ENCODE results near the gene TBX6. TPM values are rescaled to one million over a fixed set of nuclear protein-coding genes. Genes with fewer than 3 reads are reported as not detected.

Gene TBX6
- total RNA-seq, 1 experiment from 2014 or later = 0.49 TPM

DNA sequence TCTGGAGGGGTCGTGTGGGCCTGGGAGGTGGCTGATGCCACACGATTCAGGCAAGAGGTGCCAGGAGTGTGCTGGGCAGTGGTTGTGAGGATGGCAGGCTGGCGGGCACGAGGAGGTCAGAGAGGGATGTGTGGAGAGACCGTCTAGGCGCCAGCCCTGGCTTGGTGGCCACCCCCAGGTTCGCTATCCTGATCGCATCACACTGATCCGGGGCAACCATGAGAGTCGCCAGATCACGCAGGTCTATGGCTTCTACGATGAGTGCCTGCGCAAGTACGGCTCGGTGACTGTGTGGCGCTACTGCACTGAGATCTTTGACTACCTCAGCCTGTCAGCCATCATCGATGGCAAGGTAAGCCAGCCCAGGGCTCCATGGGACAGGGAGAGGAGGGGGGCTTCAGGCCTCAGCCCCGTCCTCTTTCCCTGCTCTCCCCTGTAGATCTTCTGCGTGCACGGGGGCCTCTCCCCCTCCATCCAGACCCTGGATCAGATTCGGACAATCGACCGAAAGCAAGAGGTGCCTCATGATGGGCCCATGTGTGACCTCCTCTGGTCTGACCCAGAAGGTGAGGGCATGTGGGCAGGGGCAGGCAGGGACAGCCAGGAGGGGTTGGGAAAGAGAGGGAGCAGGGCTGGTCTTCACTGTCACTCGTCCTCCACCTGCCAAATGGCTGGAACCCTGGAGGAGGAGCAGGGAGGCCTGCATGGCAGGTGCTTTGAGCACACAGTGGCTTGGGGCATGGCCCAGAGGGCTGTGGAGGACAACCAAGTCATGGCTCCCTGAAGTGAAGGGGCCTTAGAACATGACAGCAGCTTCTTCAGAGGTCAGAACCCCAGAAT is 8.3 kb downstream of the TBX6 start:
- no TSS peak for BruUV-seq (replicated peaks)
- TF ChIP-seq EZH2 (IDR thresholded peaks at IDR 0.05; ENCODE audit: borderline replicate concordance, low read depth, low read length, poor library complexity, severe bottlenecking) = no peak
- TF ChIP-seq, protein P1, sequence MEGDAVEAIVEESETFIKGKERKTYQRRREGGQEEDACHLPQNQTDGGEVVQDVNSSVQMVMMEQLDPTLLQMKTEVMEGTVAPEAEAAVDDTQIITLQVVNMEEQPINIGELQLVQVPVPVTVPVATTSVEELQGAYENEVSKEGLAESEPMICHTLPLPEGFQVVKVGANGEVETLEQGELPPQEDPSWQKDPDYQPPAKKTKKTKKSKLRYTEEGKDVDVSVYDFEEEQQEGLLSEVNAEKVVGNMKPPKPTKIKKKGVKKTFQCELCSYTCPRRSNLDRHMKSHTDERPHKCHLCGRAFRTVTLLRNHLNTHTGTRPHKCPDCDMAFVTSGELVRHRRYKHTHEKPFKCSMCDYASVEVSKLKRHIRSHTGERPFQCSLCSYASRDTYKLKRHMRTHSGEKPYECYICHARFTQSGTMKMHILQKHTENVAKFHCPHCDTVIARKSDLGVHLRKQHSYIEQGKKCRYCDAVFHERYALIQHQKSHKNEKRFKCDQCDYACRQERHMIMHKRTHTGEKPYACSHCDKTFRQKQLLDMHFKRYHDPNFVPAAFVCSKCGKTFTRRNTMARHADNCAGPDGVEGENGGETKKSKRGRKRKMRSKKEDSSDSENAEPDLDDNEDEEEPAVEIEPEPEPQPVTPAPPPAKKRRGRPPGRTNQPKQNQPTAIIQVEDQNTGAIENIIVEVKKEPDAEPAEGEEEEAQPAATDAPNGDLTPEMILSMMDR (conservative IDR thresholded peaks at IDR 0.05; ENCODE audit: low read depth, low read length) = no peak
- intact Hi-C loops (cut with micrococcal nuclease; ENCODE audit: unreplicated experiment) = no loop called here
- CTCF ChIA-PET = no interaction called here
- no peaks in the 10 kb centered on the region for H3K27me3 ChIP-seq (replicated peaks; ENCODE audit: insufficient read depth, low read depth, low read length, poor library complexity)
- peaks cover 58% of the 10 kb centered on the region for H3K36me3 ChIP-seq (ENCODE audit: insufficient read depth, low read length, poor library complexity, severe bottlenecking)
- no peak overlapping the region for H3K4me3 ChIP-seq (ENCODE audit: low read depth, low read length, poor library complexity, severe bottlenecking)
- no peak for DNase-seq (ENCODE audit: low spot score)
- H3K4me1 ChIP-seq (ENCODE audit: insufficient read depth, low read length, poor library complexity, severe bottlenecking) = no peaks in the 10 kb centered on the region
- H3K27ac ChIP-seq (ENCODE audit: low read depth, low read length, poor library complexity, severe bottlenecking) = no peak overlapping the region
- POLR2A ChIA-PET (ENCODE audit: low non-redundant PET) = no interaction called here
- H3K9me3 ChIP-seq (ENCODE audit: low read depth, low read length, poor library complexity, severe bottlenecking) = no peaks in the 10 kb centered on the region

DNA sequence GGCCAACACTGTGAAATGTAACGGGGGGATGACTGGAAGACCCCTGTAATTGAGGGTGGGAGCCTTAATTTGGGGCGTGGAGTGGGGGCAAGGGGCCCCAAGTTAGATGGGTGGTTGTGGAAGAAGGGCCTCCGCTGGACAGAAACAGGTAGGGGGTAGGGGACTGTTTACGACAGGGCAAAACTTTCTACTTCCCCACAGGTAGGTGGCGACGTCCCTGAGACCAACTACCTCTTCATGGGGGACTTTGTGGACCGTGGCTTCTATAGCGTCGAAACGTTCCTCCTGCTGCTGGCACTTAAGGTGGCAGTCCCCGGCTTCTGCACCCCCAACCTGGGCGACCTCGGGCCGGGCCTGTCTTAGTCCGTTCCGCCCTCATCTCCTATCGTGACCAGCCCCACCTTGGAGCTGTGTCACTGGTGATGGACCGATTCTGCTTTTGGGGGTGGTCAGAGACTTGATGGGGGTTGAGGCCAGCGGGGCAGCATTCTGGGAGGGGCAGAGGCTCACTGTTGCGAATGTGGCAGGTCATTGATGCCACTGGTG is 9.1 kb downstream of the TBX6 start:
- Histone ChIP-seq H3K27me3 (replicated peaks; ENCODE audit: insufficient read depth, low read depth, low read length, poor library complexity) (no peaks in the 10 kb centered on the region), H3K4me3 (ENCODE audit: low read depth, low read length, poor library complexity, severe bottlenecking) (no peak overlapping the region), H3K27ac (ENCODE audit: low read depth, low read length, poor library complexity, severe bottlenecking) (no peak overlapping the region), H3K36me3 (ENCODE audit: insufficient read depth, low read length, poor library complexity, severe bottlenecking) (peaks cover 65% of the 10 kb centered on the region), H3K9me3 (ENCODE audit: low read depth, low read length, poor library complexity, severe bottlenecking) (no peaks in the 10 kb centered on the region), H3K4me1 (ENCODE audit: insufficient read depth, low read length, poor library complexity, severe bottlenecking) (peaks cover under 1% of the 10 kb centered on the region)
- CTCF ChIA-PET = interaction anchor here (0.6 kb wide), 1 partner anchor 371 kb away, joined by 3 read pairs; no protein-coding TSS in a partner anchor
- BruUV-seq (replicated peaks) = no TSS peak
- intact Hi-C loops (cut with micrococcal nuclease; ENCODE audit: unreplicated experiment) = no loop called here
- TF ChIP-seq EZH2 (IDR thresholded peaks at IDR 0.05; ENCODE audit: borderline replicate concordance, low read depth, low read length, poor library complexity, severe bottlenecking) = no peak
- TF ChIP-seq, protein P1 (conservative IDR thresholded peaks at IDR 0.05; ENCODE audit: low read depth, low read length) = 0 out of 2 replicates have a peak, but pooled peaks have one; percentile 24
- POLR2A ChIA-PET (ENCODE audit: low non-redundant PET) = no interaction called here
- DNase-seq (ENCODE audit: low spot score) = no peak

GRCh38 chr16:30079480-30079879 is 12.2 kb downstream of the TBX6 start:
- ChIA-PET POLR2A (ENCODE audit: low non-redundant PET) (no interaction called here), CTCF (no interaction called here)
- Histone ChIP-seq H3K27ac (ENCODE audit: low read depth, low read length, poor library complexity, severe bottlenecking) (no peak overlapping the region), H3K36me3 (ENCODE audit: insufficient read depth, low read length, poor library complexity, severe bottlenecking) (peaks cover 59% of the 10 kb centered on the region), H3K4me1 (ENCODE audit: insufficient read depth, low read length, poor library complexity, severe bottlenecking) (peaks cover 13% of the 10 kb centered on the region), H3K27me3 (replicated peaks; ENCODE audit: insufficient read depth, low read depth, low read length, poor library complexity) (no peaks in the 10 kb centered on the region), H3K4me3 (ENCODE audit: low read depth, low read length, poor library complexity, severe bottlenecking) (no peak overlapping the region), H3K9me3 (ENCODE audit: low read depth, low read length, poor library complexity, severe bottlenecking) (no peaks in the 10 kb centered on the region)
- BruUV-seq (replicated peaks) = no TSS peak
- TF ChIP-seq EZH2 (IDR thresholded peaks at IDR 0.05; ENCODE audit: borderline replicate concordance, low read depth, low read length, poor library complexity, severe bottlenecking) = no peak
- TF ChIP-seq, protein P1 (conservative IDR thresholded peaks at IDR 0.05; ENCODE audit: low read depth, low read length) = no peak
- intact Hi-C loops (cut with micrococcal nuclease; ENCODE audit: unreplicated experiment) = no loop called here
- no peak for DNase-seq (ENCODE audit: low spot score)

All from A673 (cell line).